HG02943 (cell line): ENCODE results near the gene SACM1L.

Experiments used
- ATAC-seq: cut with Tn5 transposase; IDR thresholded peaks from one replicate; pipeline ENCODE4 v1.9.1; 2021; ENCODE audit warnings: mild to moderate bottlenecking, low read depth, moderate library complexity; ENCODE audit not compliant: unreplicated experiment

The SACM1L gene

DNA sequence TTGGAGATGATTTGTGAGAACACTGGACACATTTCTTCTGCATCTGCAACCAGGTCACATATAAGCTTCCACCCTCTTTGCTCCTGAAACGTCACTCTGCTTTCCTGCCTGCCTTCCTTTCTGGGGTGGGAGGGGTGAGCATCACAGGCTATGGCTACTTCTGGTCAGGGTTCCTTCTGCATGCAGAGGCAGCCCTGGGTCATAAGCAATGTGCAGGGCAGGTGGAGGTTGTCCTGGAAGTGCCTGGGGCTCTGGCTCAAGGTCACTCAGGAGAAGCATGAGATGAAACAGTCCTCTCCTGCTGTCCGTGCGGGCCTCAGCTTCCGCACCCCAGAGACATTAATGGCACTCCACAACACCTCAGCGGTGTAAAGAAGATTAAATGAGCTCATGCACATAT lies 92.1 kb downstream of the SACM1L start:
- ATAC-seq = no peak

GRCh38 chr3:45781841-45782240 lies 92.6 kb downstream of the SACM1L start:
- no peak for ATAC-seq

- no peak for ATAC-seq
Observed at GRCh38 chr3:45782381-45782780, 93.2 kb downstream of the SACM1L start.

DNA sequence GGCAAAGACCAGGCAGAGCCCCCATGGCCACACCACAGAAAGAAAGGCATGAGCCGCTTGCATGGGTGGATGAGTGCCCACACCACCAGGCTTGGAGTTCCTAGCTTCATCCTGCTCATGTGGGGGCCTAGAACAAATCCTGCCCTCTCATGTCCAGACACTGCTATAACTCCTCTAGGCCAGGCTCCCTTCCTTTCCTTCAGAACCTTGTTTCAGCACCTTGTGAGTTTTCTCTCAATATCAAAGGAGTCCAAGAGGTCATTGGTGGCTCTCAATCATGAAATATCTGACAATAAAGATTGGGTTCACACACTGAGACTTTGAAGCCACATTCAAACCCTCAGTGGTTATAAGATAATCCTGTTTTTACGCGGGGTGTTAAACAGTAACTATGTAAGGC lies 94.5 kb downstream of the SACM1L start:
- no peak for ATAC-seq

DNA sequence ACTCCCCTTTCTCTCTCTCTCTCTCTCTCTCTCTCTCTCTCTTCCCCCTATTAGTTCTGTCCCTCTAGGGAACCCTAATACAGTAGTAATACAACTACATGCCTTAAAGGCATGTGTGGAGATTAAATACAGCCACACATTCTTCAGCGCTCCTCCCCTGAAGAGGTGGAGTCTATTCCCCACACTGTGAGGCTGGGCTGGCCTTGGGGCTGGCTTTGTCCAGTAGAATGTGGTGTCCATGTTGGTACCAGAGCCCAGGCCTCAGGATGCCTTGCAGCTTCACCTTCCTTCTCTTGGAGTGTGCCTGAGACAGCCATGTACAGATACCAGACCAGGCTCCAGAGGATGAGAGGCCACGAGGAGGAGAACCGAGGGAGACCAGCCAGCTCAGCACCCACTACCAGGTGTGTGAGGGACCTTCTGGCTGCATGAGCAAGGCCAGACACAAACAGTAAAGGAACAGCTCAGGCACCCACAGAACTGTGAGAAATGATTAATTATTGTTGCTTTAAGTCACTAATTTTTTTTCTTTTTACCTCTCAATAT lies 96.5 kb downstream of the SACM1L start:
- no peak for ATAC-seq

- ATAC-seq = no peak
Observed at GRCh38 chr3:45786801-45787495, 97.8 kb downstream of the SACM1L start.

DNA sequence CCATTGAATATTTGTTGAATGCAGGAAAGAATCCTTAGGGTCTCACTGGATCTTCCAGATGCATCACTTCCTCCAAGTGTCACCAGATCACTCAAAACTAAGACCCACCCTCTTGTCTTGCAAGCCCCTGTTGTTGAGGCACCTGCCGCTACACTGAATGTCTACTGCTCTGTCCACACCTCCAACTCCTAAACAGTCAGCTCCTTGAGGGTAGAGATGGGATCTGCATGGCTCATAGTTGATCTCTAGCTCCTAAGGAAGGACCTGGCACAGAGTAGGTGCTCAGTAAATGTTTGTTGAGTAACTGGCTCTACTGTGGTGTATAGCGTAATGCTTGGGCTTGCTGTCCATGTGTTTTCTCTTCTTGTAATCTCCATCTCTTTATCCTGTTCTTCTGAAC lies 98.4 kb downstream of the SACM1L start:
- ATAC-seq = no peak

DNA sequence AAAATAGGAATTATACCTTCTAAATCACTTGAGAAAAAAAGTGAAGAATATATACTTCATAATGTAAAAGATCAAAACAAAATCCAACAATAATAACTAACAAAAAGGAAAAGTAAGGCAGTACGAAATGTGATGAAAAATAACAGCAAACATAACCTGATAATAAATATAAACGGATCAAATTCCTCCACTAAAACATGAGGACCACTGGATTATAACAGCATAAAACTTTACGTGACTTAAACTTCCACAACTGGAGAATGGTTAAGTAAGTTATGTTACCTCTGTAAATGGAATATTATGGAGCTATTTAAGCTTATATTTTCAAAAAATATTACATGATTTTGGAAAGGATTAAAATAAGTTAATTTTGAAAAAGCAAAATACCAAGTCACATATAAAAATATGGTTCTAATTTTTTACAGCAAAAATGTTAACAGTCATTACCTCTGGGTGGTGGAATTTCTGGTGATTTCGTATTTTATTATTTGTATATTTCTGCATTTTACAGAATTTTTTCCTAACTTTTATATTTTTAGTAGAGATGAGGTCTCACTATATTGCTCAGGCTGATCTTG lies 100.1 kb downstream of the SACM1L start:
- no peak for ATAC-seq

- no peak for ATAC-seq
Observed at GRCh38 chr3:45790596-45790995, 101.4 kb downstream of the SACM1L start.

GRCh38 chr3:45792036-45792435 lies 102.8 kb downstream of the SACM1L start:
- ATAC-seq = no peak

DNA sequence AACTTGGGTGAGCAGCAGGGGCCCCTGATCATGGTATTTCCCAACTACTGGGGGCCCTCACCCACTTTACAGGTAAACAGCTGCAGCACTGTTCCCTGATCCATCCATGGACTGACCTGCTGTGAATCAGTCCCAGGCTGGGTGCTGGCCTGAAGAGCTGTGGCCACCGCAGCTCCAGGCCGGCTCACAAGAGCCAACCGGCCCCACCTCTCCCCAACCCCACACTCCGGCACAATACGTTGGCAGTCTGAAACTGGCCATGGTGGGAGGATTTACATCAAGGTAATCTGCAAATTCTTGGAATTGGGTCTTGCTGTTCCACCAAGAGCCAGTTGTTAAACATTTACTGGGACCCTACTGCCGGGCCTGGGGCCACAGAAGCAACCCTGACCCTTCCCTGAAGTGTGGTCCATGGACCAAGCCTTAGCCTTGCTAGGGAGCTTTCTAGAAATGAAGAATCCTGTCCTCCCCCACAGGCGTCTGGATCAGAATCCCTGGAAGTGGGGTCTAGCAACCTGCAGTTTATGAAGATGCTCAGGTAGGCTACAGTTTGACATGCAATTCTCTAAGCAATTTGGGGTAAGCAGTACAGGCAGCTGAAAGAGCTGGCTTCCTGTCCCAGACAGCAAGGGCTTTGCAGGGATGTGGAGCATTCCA lies 103.4 kb downstream of the SACM1L start:
- no peak for ATAC-seq

DNA sequence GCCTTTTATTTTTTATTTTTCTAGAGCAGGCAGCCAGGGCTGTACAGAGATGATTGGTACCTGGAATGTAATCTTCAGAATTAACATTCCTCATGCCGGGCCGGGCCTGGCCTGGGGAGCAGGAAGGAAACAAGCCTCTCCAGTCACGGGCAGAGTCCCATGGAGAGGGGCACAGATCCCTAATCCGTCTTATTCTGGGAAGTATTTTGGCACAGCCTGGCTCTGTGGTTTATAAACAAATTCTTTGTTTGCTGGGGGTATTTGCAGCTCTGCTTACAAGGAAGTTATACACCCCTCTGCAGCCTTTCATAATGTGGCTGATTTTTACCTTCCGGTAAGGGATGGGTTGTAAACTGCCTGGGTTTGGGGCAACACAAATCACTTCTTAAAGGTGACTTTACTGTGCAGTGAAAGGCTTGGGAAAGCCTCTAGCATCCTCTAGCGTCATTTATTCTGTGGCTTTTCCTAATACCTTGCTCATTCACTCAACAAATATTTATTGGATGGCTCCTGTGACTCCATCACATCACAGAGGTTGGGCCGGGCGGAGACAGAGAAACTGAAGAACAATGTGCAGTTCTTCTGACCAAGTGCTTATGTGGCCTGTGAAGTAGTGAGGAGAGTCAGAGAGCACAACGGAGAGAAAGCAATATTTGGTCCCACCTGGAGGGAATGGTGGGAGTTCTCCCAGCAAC lies 104.4 kb downstream of the SACM1L start:
- no peak for ATAC-seq

DNA sequence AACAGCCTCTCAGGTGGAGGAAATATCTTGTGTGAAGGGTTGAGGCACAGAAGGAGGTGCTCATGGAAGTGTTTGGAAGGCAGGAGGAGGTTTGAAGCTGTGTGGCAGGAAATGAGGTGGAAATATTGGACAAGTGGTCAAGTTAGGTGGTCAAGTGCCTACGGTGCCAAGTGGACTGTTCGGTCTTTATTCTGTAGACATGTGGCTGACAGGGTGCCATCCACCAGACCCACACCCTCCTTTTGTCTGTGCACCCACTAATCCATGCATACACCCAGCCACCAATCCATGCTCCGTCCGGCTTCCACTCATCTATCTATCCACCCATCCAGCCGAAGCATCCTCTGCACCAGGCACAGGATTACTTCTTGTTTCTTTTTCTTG lies 105.0 kb downstream of the SACM1L start:
- ATAC-seq = no peak

DNA sequence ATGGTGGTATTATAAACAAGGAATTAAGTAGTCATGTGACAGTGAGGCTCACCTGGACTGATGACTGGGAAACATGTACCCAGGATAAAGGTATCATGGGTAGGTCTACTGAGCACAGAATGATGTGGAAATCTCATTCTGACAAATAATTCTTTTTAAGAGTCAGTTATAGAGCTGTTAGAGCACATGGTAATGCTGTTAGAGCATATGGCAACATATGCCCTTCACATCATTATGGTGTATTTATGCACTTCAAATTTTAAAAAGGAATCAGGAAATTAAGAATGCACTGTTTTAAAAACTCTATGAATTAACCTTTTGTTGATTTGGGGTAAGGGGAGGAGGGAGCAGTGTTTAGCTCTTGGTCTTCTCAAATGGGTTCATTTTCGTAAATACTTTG lies 105.5 kb downstream of the SACM1L start:
- ATAC-seq = no peak
